ENCODE results near the gene CHURC1. TPM values are rescaled to one million over a fixed set of nuclear protein-coding genes. Genes with fewer than 3 reads are reported as not detected.

CHURC1 gene
- total RNA-seq = 33.1 and 34.4 TPM in 2 replicates
- long read RNA-seq, transcript CHURC1-208 (4 exons, 3,615 nt) = minor isoform, 9 of 42 reads
- long read RNA-seq, transcript CHURC1-207 (2 exons, 571 nt) = minor isoform, 10 of 42 reads
- long read RNA-seq, transcript CHURC1-203 (4 exons, 2,629 nt) = major isoform, 20 of 42 reads
- long read RNA-seq, partial matches to known transcripts = 0 of 42 reads
- long read RNA-seq, other reads (novel, unspliced or antisense) = 0 of 42 reads

DNA sequence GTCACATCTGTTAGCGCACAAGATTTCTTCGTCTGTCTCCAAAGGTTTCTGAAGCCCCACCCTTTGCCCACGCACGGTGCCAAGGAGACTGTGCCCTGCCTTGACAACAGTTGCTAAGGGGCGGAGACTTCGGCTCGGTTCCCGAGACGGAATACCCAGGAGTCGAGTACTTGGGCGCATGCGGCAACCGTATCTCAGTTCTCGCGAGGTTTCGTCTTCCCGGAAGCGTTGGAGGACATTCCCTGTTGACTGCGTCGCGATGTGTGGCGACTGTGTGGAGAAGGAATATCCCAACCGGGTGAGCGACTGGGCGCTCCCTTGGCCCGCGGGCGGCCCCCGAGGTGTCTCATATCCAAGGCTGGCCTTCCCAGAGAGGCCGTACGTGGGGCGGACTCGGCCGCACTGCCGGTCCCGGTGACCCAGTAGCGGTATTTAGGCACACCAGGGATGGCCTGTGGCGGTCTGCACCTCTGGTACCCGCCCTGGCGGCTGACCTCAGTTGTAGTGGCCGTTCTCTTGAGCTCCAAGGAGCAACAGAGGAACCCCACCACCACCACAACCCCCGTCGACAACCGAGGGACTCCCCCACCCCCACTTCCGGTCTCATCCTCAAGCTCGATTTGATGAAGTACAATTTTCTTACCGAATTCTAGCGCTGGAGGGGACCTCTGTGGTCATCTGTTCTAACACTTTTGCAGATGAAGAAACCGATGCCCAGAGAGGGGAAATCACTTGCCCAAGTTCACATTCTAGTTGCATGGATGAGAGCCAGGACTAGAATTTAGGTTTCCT lies at the start of gene CHURC1:
Gene CHURC1 (plus strand): TSS at position 219 of the 792 bp plus-strand sequence. CDS start 41 bp downstream, at position 260.
- TF ChIP-seq, protein P1, sequence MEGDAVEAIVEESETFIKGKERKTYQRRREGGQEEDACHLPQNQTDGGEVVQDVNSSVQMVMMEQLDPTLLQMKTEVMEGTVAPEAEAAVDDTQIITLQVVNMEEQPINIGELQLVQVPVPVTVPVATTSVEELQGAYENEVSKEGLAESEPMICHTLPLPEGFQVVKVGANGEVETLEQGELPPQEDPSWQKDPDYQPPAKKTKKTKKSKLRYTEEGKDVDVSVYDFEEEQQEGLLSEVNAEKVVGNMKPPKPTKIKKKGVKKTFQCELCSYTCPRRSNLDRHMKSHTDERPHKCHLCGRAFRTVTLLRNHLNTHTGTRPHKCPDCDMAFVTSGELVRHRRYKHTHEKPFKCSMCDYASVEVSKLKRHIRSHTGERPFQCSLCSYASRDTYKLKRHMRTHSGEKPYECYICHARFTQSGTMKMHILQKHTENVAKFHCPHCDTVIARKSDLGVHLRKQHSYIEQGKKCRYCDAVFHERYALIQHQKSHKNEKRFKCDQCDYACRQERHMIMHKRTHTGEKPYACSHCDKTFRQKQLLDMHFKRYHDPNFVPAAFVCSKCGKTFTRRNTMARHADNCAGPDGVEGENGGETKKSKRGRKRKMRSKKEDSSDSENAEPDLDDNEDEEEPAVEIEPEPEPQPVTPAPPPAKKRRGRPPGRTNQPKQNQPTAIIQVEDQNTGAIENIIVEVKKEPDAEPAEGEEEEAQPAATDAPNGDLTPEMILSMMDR (conservative IDR thresholded peaks at IDR 0.05) = no peak
- Mint-ChIP-seq H3K9me3 (no peaks in the 10 kb centered on the region), H3K27ac (ENCODE audit: unreplicated experiment) (peak within 1 kb of the TSS; percentile 36), H3K36me3 (ENCODE audit: low read depth) (no peaks in the 10 kb centered on the region), H3K4me3 (peak within 1 kb of the TSS; percentile 84), H3K27me3 (ENCODE audit: low read depth) (peaks cover 35% of the 10 kb centered on the region), H3K4me1 (peaks cover 24% of the 10 kb centered on the region)
- DNase-seq (ENCODE audit: low read depth, low spot score) = peak; percentile 95

DNA sequence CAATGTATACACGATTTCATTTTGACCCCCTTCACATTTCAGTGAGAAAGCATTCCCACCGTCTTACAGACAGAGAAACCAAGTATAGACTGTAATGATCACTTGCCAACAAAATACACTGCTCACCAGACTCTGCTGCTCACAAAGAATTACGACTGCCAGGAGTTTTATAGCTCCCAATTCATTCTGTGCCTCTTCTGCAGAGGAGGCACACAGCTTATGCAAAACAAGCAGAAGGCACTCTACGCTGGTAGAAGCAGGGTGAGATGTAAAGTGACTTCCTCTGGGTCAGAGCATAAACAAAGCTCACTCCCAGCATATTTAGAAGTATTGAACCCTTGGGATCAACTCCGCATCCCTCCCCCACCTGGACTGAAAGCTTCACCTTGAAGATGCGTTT lies 49.1 kb upstream of the CHURC1 start:
- H3K27me3 Mint-ChIP-seq (ENCODE audit: low read depth) = peaks cover 14% of the 10 kb centered on the region
- H3K4me1 Mint-ChIP-seq = peaks cover 8% of the 10 kb centered on the region

DNA sequence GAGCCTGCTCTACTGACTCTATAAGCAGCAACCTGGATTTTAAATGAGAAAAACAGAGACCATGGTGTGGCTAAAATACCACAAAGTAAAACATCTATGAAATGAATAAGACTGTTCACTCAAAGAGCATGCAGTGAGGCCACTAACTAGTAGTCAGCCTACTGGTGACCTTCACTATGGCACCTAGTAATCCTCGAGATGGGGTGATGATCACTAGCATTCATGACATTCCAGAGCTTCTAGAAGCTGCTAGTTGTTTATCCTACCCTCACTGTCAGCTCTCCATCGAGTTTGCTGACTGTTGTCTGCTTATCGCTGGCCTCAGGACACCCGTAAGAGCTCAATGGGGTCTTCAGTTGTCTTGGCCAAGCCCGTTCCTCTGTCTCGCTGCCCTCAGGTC lies 48.3 kb upstream of the CHURC1 start:
- no peak for DNase-seq (ENCODE audit: low read depth, low spot score)
- Mint-ChIP-seq H3K36me3 (ENCODE audit: low read depth) (no peaks in the 10 kb centered on the region), H3K27me3 (ENCODE audit: low read depth) (peaks cover 22% of the 10 kb centered on the region), H3K9me3 (no peaks in the 10 kb centered on the region), H3K27ac (ENCODE audit: unreplicated experiment) (no peak overlapping the region), H3K4me3 (no peak overlapping the region), H3K4me1 (peaks cover 8% of the 10 kb centered on the region)
- TF ChIP-seq, protein P1 (conservative IDR thresholded peaks at IDR 0.05) = no peak

More for the DNA sequence above, 49.1 kb upstream of the CHURC1 start:
- TF ChIP-seq, protein P1 (conservative IDR thresholded peaks at IDR 0.05) = no peak
- no peak overlapping the region for H3K27ac Mint-ChIP-seq (ENCODE audit: unreplicated experiment)
- H3K9me3 Mint-ChIP-seq = no peaks in the 10 kb centered on the region
- H3K4me3 Mint-ChIP-seq = no peak overlapping the region
- no peaks in the 10 kb centered on the region for H3K36me3 Mint-ChIP-seq (ENCODE audit: low read depth)
- DNase-seq (ENCODE audit: low read depth, low spot score) = no peak

DNA sequence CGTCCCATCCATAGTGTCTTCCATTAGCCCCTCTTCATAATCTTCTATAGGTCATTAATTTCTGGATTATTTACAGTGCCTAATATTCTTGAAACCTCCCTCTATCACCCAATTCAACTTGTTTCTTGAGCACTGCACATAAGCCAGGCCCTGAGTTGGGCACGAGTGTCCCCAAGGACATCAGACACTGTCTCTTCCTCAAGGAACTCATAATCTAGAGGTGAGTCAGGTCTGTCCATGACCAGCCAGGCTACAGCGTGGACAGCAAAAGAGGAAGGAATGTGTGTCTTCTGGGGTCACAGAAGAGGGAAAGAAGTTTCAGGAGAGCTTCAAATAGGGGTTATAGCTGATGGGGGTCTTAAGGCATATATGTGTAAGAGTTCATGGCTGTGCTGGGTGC lies 47.1 kb upstream of the CHURC1 start:
- peaks cover 32% of the 10 kb centered on the region for H3K27me3 Mint-ChIP-seq (ENCODE audit: low read depth)
- no peak for DNase-seq (ENCODE audit: low read depth, low spot score)
- TF ChIP-seq, protein P1 (conservative IDR thresholded peaks at IDR 0.05) = no peak
- H3K4me3 Mint-ChIP-seq = no peak overlapping the region
- no peaks in the 10 kb centered on the region for H3K4me1 Mint-ChIP-seq
- no peak overlapping the region for H3K27ac Mint-ChIP-seq (ENCODE audit: unreplicated experiment)
- H3K9me3 Mint-ChIP-seq = no peaks in the 10 kb centered on the region
- no peaks in the 10 kb centered on the region for H3K36me3 Mint-ChIP-seq (ENCODE audit: low read depth)

DNA sequence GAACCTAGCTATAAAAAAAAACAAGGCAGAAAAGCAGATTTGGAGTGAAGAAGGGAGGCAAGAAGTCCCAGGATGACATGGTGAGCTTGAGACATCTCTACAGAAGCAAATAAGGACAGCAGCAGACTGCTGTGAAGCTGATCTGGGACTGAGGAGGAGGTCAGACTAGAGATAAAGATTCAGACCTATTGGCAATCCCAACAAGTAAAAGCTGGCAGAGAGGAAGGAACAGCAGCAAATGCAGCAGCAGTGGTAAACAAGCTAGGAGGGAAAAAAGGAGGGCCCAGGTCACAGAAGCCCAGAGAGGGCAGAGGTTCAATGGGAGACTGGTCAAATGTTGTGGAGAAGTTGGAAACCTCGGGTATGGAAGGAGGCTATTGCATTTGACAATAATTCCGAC lies 45.9 kb upstream of the CHURC1 start:
- H3K36me3 Mint-ChIP-seq (ENCODE audit: low read depth) = no peaks in the 10 kb centered on the region
- no peak overlapping the region for H3K4me3 Mint-ChIP-seq
- H3K27ac Mint-ChIP-seq (ENCODE audit: unreplicated experiment) = no peak overlapping the region
- DNase-seq (ENCODE audit: low read depth, low spot score) = no peak
- no peaks in the 10 kb centered on the region for H3K4me1 Mint-ChIP-seq
- TF ChIP-seq, protein P1 (conservative IDR thresholded peaks at IDR 0.05) = no peak
- H3K9me3 Mint-ChIP-seq = peaks cover 5% of the 10 kb centered on the region
- peaks cover 42% of the 10 kb centered on the region for H3K27me3 Mint-ChIP-seq (ENCODE audit: low read depth)

Measured in neural crest cell (in vitro differentiated cells).